K562 (cell line): Measurements from ENCODE around the gene ZCCHC24. TPM values are rescaled to one million over a fixed set of nuclear protein-coding genes. Genes with fewer than 3 reads are reported as not detected.

ENCODE experiments used
- BDP1 ChIP-seq: IDR thresholded peaks from 3 replicates; pipeline ENCODE4 v1.6.1; 2011; ENCODE audit not compliant: insufficient read length, insufficient read depth
- BRF2 ChIP-seq: IDR thresholded peaks from 3 replicates; pipeline ENCODE4 v1.6.1; 2011; ENCODE audit warnings: borderline replicate concordance, mild to moderate bottlenecking; ENCODE audit not compliant: insufficient read length, insufficient read depth
- CBFA2T3 ChIP-seq: fragments of 450-650 bp; IDR thresholded peaks from 2 replicates; pipeline ENCODE4 v1.6.1; 2017
- CLOCK ChIP-seq: fragments of 250-450 bp; sonication (Bioruptor Pico); IDR thresholded peaks from 2 replicates; pipeline ENCODE4 v1.4.0; 2020; ENCODE audit warnings: mild to moderate bottlenecking, moderate library complexity, borderline replicate concordance
- ELF1 ChIP-seq: fragments of 200-800 bp; sonication (Bioruptor generic); IDR thresholded peaks from 2 replicates; pipeline ENCODE4 v1.6.1; 2016; ENCODE audit warnings: missing genetic modification characterization, missing compliant biosample characterization
- HDAC8 ChIP-seq: fragments of 450-650 bp; IDR thresholded peaks from 2 replicates; pipeline ENCODE4 v1.6.1; 2016; ENCODE audit warnings: mild to moderate bottlenecking, missing genetic modification characterization, moderate library complexity, missing compliant biosample characterization
- IRF2 ChIP-seq: sonication (generic); formaldehyde crosslinking; IDR thresholded peaks from 2 replicates; pipeline ENCODE4 v1.8.1; 2022; ENCODE audit warnings: mild to moderate bottlenecking, missing genetic modification reagents
- KDM1A ChIP-seq, 2 experiments: fragments of 450-650 bp; IDR thresholded peaks; 2 replicates each; pipeline ENCODE4 v1.6.1; 2016; ENCODE audit warnings: mild to moderate bottlenecking in 2 of 2
- KLF1 ChIP-seq: fragments of 450-650 bp; IDR thresholded peaks from 2 replicates; pipeline ENCODE4 v1.6.1; 2016; ENCODE audit warnings: missing genetic modification characterization, missing compliant biosample characterization
- L3MBTL2 ChIP-seq: fragments of 450-650 bp; IDR thresholded peaks from 2 replicates; pipeline ENCODE4 v1.6.1; 2016; ENCODE audit warnings: mild to moderate bottlenecking, moderate library complexity
- NFE2 ChIP-seq: IDR thresholded peaks from 2 replicates; pipeline ENCODE4 v1.6.1; 2014; ENCODE audit warnings: antibody characterized with exemption, low read depth
- PHF20 ChIP-seq: fragments of 450-650 bp; IDR thresholded peaks from 2 replicates; pipeline ENCODE4 v1.6.1; 2018; ENCODE audit not compliant: partially characterized antibody
- POLR2H ChIP-seq: IDR thresholded peaks from 2 replicates; pipeline ENCODE4 v1.6.1; 2016; ENCODE audit warnings: missing genetic modification characterization, low read depth, mild to moderate bottlenecking, control low read depth, missing compliant biosample characterization, moderate library complexity
- SAFB2 ChIP-seq: fragments of 200-400 bp; formaldehyde crosslinking; IDR thresholded peaks from 2 replicates; pipeline ENCODE4 v1.6.1; 2018; ENCODE audit warnings: borderline replicate concordance, low read length, low read depth, moderate library complexity; ENCODE audit not compliant: severe bottlenecking
- SMC3 ChIP-seq: conservative IDR thresholded peaks from 2 replicates; pipeline ENCODE4 v1.6.1; 2011; ENCODE audit warnings: low read depth, low read length, improper control_type of control experiment; ENCODE audit not compliant: insufficient read depth
- SPI1 ChIP-seq: IDR thresholded peaks from 2 replicates; pipeline ENCODE4 v1.6.1; 2011; ENCODE audit warnings: low read depth, low read length, control low read depth, borderline replicate concordance
- TCF7 ChIP-seq: sonication (generic); IDR thresholded peaks from 2 replicates; pipeline ENCODE4 v1.6.1; 2016; ENCODE audit warnings: antibody characterized with exemption, borderline replicate concordance
- THAP7 ChIP-seq: fragments of 250-450 bp; sonication (Bioruptor Pico); IDR thresholded peaks from 2 replicates; pipeline ENCODE4 v1.5.0; 2021
- THRB ChIP-seq: fragments of 450-650 bp; formaldehyde crosslinking; conservative IDR thresholded peaks from 2 replicates; pipeline ENCODE4 v1.4.0; 2022; ENCODE audit warnings: mild to moderate bottlenecking, missing genetic modification characterization
- TSC22D4 ChIP-seq: fragments of 450-650 bp; IDR thresholded peaks from 2 replicates; pipeline ENCODE4 v1.6.1; 2016; ENCODE audit warnings: missing genetic modification characterization, missing biosample characterization, control low read depth
- ZFX ChIP-seq: sonication (generic); formaldehyde crosslinking; IDR thresholded peaks from 2 replicates; pipeline ENCODE4 v1.8.0; 2022; ENCODE audit warnings: mild to moderate bottlenecking, missing genetic modification reagents, moderate library complexity
- ZKSCAN1 ChIP-seq: fragments of 150-350 bp; IDR thresholded peaks from 2 replicates; pipeline ENCODE4 v1.6.1; 2016; ENCODE audit warnings: low read depth, low read length
- ZNF324 ChIP-seq: fragments of 250-450 bp; sonication (Bioruptor Pico); IDR thresholded peaks from 2 replicates; pipeline ENCODE4 v1.4.0; 2020; ENCODE audit warnings: mild to moderate bottlenecking
- ZNF384 ChIP-seq: IDR thresholded peaks from 2 replicates; pipeline ENCODE4 v1.6.1; 2012; ENCODE audit warnings: low read depth, low read length, improper control_type of control experiment
- ZNF79 ChIP-seq: fragments of 250-450 bp; sonication (Bioruptor Pico); IDR thresholded peaks from 2 replicates; pipeline ENCODE4 v1.4.0; 2020; ENCODE audit warnings: low read depth, mild to moderate bottlenecking, moderate library complexity
- polyA plus RNA-seq, 8 experiments: library from polyadenylated mRNA; depleted of rRNA in 4 of 8; stranded (reverse) in 5 of 8; unstranded in 3 of 8; fragments of >200 nt; fragmentation: Nextera tagmentation in 2 of 8; fragmentation: Illumina TruSeq in 1 of 8; extraction: Ambion mirVana in 2 of 8; extraction: Trizol in 1 of 8; gene quantifications; 2 replicates each; pipeline versions ENCODE4 v1.2.1 to v1.2.3, GENCODE V29; 2011 to 2014; ENCODE audit warnings: inconsistent platforms in 1 of 8, missing spikeins in 1 of 8
- total RNA-seq, 7 experiments: library from RNA; depleted of rRNA in 6 of 7; stranded (reverse); fragments of >200 nt in 6 of 7; fragmentation: Illumina TruSeq in 2 of 7; extraction: Trizol in 2 of 7; gene quantifications; 2 replicates each; pipeline versions ENCODE4 v1.2.1 to v1.2.3, GENCODE V29; 2011 to 2021; ENCODE audit warnings: low replicate concordance in 1 of 7

The ZCCHC24 gene
- total and polyA plus RNA-seq, 9 of the 15 experiments (the other 6 are each of a cell fraction or from before 2014, with no cell fraction given): 0.84 to 11.0 (median 4.6) TPM

GRCh38 chr10:79491143-79491835 is 45.9 kb upstream of the ZCCHC24 start (continued):
- TF ChIP-seq HDAC8: no peak
- no peak for TF ChIP-seq ZKSCAN1
- no peak for TF ChIP-seq CLOCK (CRISPR knock-in tag)
- TF ChIP-seq THAP7 (CRISPR knock-in tag): no peak
- no peak for TF ChIP-seq SAFB2
- TF ChIP-seq THRB (CRISPR knock-in tag): no peak
- no peak for TF ChIP-seq PHF20
- no peak for TF ChIP-seq KLF1 (tag)
- TF ChIP-seq POLR2H: no peak
- TF ChIP-seq L3MBTL2: peak; percentile 35; the same call in 1 of the 2 replicates
- no peak for TF ChIP-seq TSC22D4
- no peak for TF ChIP-seq BDP1
- no peak for TF ChIP-seq NFE2
- no peak for TF ChIP-seq ZFX (CRISPR knock-in tag)
- no peak for TF ChIP-seq IRF2 (CRISPR knock-in tag)
- TF ChIP-seq ZNF384: no peak
- TF ChIP-seq ZNF79 (CRISPR knock-in tag): no peak
- no peak for TF ChIP-seq TCF7
- TF ChIP-seq SMC3: peak; percentile 32; the same call in 1 of the 2 replicates
- TF ChIP-seq BRF2: no peak
- no peak for TF ChIP-seq ZNF324
- TF ChIP-seq CBFA2T3: no peak
- TF ChIP-seq SPI1: peak; percentile 90
- no peak for TF ChIP-seq KDM1A (IDR thresholded peaks at IDR 0.05)
- TF ChIP-seq ELF1 (tag): no peak
